HG03439 (cell line): ENCODE results near the gene MIA2.
"Not testable (repeated sequence)": the region's sequence is repeated elsewhere in the genome, so short reads cannot be mapped to it uniquely, and the experiment has no call there.

Experiments
- ATAC-seq: cut with Tn5 transposase; IDR thresholded peaks from one replicate; pipeline ENCODE4 v1.9.1; 2021; ENCODE audit warnings: mild to moderate bottlenecking, moderate library complexity; ENCODE audit not compliant: unreplicated experiment

The MIA2 gene

DNA sequence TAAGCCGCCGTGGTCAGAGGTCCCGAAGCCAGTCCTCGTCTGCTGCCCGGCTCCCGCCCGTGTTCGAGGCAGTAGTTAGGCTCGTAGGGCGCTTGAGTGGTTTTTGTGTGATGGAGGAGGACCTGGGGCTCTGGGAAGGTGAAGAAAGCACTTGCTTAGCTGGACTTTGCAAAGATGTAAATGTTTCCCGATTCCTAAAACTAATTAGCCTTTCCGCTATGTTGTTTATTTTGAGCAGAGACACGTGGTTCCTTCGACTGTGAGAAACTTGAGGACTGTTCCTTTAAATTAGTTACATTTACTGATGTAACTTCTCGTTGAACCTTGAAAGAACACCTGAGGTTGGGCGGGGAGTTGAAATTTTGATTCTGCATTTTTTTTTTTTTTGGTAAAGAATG lies 33.9 kb downstream of the MIA2 start:
- peak; percentile 9 for ATAC-seq

DNA sequence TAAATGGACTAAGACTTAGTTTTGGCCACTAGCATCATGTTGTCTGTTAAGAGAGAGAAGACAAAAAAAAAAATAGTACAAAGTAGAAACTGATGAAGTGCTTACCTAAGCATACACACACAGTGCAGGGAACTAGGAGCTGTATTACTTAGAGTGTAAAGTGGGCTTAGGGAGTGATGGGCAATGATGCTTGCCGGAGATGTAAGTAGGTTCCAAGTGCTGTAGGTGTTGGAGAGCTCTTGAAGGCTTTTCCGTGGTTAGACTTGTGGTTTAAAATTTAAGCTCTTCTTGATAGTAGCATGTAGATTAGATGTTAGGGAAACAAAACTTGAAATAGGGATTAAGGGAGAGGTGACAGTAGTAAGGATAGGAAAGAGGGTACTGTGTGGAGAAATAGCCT lies 34.7 kb downstream of the MIA2 start:
- ATAC-seq = no peak

DNA sequence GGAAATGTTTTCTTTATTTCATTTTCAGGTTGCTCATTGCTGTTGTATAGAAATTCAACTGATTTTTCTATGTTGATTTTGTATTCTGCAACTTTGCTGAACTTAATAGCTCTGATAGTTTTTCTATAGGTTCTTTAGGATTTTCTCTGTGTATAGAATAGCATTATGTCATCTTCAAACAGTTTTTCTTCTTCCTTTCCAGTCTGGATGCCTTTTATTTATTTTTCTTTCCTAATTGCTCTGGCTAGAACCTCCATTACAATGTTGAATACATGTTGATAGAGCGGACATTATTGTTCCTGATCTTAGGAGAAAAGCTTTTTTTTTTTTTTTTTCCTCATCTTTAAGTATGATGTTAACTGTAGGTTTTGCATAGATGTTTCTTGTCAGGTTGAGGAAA lies 39.2 kb downstream of the MIA2 start:
- ATAC-seq = no peak

DNA sequence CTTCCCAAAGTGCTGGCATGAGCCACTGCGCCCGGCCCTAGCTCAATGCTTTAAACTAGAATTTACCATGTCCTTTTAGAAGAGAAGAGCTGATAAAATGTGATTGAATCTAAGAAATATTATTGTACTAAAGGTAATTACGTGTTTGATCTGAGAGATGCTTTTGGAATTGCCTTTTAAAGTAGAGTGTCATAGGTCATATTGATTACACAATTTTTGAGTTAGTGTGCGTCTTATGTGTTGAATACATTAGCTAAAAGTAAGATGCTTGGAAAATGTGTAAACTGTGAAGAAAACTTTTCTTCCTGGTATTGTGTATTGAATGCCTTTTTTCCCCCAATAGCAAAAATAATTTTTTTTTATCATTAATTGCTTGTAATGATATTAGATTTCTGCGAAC lies 41.7 kb downstream of the MIA2 start:
- no peak for ATAC-seq

DNA sequence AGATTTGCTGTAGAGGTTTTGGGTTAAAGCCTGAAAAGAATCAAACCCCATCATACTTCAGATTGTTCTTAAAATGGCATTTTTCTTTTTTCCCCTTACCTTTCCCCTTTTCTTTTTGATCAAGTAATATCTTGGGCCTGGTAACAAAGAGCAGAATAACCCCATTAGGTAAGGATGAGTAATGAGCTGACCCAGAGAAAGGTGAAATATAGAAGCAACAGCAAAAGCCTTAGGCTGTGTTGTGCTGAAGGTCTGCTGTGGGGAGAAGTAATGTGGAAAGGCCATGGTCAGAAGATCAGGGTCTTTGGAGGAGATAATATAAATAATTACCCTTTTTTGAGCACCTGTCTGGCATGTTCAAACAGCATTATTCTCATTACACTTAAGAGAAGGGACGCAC lies 42.3 kb downstream of the MIA2 start:
- ATAC-seq = no peak

DNA sequence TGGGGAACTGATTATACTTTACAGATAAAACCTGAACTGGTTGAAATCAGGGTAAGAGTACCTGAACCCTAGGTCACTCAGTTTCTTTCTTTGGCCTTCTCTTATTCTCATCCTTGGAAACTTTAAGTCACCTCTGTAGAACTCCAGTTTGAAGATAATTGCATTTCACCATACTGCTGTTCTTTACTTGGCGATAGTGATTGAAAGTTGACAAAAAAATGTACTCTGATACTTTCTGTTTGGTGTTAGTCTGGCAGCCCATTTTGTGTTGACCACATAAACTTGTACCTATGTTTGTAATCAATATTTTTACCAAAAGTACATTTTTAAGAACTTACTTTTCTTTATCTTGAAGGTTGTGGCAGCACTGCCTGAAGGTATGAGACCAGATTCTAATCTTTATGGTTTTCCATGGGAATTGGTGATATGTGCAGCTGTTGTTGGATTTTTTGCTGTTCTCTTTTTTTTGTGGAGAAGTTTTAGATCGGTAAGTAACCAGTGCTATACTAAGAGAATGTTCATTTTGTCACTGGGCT lies 42.9 kb downstream of the MIA2 start:
- ATAC-seq = no peak

DNA sequence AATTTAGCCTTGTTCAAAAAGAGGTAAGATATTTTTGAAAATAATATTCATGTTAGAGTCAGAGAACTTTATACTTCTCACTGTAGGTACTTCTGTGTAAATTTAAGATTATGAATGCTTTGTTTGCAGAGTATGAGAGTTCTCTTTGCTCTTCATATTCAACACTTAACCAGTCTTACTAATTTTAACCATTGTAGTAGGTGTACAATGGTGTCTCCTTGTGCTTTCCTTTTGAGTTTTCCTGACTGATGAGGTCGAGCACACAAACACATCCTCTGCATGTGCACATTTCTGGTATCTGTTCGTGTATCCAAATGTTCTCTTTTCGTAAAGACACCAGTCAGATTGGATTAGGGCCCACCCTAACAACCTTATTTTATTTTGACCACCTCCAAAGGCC lies 45.8 kb downstream of the MIA2 start:
- no peak for ATAC-seq

DNA sequence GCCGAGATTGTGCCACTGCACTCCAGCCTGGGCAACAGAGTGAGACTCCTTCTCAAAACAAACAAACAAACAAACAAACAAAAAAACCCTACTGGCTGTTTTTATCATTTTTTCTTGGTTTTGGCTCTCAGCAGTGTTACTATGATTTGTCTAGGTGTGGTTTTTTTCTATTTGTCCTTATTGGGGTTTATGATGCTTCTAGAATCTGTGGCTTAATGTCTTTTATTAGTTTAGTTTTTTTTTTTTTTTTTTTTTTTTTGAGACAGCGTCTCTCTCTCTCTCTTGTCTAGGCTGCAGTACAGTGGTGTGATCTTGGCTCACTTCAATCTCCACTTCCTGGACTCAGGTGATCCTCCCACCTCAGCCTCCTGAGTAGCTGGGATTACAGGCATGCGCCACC lies 47.0 kb downstream of the MIA2 start:
- not testable (repeated sequence) for ATAC-seq

DNA sequence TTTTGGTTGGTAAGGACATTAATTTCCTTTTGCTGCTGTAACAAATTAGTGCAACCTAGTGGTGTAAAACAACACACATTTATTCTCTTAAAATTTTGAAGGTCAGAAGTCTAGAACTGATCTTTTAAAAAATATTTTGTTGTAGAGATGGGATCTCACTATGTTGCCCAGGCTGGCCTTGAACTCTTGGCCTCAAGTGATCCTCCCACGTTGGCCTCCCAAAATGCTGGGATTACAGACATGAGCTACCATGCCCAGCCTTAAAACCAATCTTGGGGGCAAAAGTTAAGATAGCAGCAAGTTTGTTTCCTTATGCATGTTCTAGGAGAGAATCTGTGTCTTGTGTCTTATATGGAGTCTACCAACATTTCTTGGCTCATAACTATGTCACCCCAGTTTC lies 55.8 kb downstream of the MIA2 start:
- no peak for ATAC-seq

DNA sequence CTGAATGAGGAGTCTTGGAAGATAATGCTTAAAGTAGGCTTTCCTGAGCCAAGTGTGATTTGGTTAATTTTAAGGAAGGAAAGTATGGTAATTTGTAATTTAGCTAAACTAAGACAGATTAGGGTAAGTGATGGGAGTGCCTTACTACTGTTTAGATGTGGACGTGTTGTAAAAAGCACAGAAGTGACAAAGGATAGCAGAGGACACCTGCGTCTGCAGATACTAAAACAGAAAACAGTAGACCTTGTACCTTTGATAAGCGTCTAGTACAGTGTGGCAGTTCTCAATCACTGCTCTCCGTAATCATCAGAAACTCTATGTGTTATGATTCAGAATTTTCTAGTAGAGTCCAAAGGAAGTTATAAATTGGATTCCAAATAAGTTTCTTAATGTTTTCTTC lies 58.0 kb downstream of the MIA2 start:
- no peak for ATAC-seq

DNA sequence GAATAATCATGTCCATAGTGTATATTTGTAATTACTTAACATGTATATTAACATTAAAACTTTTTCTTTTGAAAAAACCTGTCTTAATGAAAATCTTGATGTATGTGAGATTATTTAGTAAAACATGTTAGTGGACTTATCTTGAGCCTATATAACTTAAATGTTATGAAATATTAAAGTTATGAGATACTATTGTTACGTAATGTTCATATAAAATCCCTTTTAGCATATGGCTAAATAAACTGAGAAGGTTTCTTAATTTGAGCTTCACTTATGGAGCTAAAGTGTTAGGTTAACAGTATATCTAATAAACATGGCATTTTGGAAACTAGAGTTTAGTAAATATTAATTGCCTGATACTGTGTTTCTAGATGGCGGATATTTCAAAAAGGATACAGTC lies 59.9 kb downstream of the MIA2 start:
- no peak for ATAC-seq

DNA sequence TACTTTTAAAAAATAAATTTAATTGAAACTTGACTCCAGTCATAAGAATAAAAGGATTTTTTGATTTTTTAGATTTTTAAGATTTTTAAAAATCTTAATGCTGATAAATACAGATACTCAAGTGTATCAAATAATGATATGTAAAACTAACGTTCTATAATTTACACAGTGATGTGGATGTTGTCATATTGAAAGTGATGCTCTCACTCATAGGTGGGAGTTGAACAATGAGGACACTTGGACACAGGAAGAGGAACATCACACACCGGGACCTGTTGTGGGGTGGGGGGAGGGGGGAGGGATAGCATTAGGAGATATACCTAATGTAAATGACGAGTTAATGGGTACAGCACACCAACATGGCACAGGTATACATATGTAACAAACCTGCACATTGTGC lies 66.7 kb downstream of the MIA2 start:
- not testable (repeated sequence) for ATAC-seq

DNA sequence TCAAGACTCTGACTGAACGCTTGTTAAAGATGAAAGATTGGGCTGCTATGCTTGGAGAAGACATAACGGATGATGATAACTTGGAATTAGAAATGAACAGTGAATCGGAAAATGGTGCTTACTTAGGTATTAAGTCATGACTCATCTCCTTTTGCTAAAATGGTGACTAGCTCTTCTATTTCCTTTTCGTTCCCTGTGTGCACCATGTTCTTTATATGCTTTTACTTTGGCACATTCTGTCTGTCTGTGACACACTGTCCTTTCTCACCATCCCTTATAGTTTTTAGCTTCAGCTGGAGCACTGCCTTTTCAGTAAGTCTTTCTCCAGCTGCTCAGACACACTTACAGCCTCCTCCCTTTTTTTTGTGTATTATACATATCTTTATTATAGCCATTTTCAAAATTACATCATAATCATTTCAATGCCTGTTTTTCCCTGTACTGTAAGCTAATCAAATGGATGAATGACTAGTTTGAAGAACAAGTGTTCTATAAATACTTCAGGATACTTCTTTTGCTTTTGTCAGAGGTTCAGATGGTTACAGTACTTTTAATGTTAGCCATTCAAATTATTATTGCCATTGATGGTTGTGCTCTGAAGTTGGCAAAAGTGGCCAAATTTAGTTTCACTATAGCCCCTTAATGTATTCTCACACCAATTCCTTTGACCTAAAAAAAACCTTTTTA lies 68.6 kb downstream of the MIA2 start:
- no peak for ATAC-seq

DNA sequence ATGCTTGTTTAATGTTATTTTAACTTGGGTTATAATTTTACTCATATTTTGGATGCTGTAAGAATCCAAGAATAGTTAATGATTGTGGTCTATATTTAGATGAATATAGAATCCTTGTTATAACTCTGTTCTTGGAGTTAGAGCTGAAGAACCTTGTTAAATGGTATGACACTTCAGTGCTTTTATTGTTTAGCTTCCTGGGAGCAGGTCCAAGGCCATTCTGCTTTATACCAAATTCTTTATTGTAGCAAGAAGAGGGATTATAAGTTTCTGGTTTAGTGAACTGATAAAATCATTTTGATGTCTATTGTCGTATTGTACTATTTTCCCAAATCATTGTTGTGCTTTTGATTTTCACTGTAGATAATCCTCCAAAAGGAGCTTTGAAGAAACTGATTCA lies 69.4 kb downstream of the MIA2 start:
- ATAC-seq = no peak

DNA sequence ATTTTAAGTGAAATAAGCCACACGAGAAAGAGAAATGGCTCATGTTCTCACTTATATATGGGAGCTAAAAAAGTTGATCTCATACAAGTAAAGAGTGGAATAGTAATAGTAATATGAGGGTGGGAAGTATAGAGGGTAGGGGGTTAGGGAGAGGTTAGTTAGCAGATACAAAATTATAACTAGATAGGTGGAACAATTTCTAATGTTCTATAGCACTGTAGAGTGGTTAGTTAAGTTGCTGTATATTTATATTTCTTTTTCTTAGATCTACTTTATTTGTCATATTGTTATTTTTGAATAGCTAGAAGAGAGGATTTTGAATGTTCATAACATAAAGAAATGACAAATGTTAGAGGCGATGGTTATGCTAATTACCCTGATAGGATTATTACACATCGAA lies 74.1 kb downstream of the MIA2 start:
- no peak for ATAC-seq

DNA sequence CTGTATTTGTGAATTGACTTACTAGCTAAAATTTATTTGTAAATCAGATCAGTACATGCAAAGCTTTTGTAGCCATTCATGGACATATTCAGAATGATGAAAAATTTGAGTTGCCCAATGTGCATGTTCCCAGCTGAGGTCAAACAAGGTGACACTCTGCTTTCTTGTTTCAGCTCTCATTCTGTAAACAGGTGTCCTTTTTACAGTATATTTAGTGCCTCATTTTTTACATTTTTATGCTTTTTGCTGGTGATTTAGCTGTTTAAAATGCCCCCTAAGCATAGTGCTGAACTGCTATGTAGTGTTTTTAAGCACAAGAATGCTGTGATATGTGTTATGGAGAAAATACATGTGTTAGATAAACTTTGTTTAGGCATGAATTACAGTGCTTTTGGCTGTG lies 76.3 kb downstream of the MIA2 start:
- ATAC-seq = no peak

DNA sequence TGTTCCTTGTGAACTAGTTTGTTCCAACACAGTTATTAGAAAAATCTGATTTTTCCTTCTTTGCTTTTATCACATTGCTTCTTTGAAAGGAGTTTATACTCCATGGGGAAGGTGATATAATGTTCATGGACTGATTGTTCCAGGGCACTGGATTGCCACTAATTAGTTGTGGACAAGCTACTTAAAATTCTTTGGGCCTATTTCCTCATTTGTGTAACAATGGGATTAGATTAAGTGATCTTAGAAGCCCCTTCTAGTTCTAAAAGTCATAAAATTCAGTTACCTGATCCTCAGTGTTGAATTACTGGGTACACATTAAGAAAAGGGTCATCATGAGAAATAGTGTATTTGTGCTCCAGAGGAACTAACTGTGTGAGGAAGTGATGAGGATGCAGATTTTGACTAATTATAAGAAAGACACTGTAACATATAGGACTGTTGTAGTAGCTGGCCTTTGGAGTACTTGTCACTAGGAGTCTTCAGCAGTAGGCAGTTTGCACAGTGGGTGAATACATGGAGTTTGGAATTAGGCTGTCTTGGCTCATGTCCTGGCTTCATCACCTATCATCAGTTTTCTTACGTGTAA lies 82.2 kb downstream of the MIA2 start:
- no peak for ATAC-seq

DNA sequence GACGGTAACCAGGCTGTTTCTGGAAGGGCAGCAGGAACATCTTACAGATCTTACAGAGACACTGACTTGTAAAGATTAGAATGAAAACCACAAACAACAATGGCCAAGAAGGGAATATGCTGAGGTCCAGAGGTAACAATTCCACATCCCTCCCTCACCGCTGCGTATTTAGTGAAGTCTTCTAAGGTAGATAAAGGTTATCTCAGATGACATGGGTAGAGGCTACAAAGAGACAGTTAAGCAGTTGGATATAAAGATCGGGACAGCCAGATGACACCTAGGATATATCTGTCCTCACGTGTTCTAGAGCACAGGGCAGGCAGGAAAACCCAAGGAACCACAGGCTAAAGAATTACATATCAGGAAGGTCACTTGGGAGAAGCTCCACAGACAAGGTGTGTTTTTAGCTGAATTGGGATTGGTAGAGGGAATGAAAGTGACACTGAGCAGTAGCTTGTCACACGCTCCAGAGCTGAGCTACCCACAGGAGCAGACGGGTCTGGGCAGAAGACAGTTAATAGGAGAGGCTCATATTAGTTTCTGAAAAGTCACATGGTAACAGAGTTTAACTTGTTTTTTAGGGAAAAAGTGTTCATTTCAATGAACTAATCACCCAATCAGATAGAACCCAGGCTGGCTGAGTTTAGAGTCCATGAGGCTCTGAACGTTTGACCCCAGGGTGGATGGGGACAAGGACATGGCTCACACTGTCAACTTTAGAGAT lies 83.3 kb downstream of the MIA2 start:
- no peak for ATAC-seq

DNA sequence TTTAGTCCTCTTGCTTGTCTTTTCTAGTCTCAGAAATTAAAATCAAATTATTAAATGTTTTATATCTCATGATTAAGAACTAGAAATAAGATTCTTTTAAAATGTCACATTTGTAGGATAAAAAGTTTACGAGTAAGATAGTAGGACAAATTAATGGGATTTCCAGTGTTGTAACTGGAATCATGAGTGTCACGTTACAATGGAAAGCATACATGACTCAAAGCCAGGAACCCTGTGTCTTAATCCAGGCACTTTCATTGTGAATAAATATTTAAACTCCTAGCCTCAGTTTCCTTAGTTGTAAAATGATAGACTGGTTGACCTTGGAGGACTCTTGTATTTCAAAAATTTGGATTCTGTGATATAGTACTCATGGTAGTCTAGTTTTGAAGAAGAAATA lies 84.9 kb downstream of the MIA2 start:
- no peak for ATAC-seq

DNA sequence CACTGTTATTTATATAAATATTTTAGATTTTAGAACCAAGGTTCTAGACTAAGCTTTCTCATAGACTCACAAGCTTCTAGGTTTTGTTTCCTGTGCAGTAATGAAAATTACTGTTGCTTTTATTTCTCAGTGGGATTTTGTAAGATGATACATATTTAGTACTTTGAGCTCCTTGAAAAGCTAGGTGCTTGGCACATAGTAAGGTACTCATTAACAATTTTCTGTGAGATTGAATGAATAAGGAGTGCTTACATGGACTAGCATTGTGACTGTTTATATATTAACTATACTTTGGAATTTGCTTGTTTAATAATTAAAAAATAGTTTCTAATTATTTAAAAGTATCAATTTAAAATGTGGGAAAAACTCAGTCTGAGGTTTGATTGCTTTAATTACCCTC lies 85.7 kb downstream of the MIA2 start:
- ATAC-seq = no peak

DNA sequence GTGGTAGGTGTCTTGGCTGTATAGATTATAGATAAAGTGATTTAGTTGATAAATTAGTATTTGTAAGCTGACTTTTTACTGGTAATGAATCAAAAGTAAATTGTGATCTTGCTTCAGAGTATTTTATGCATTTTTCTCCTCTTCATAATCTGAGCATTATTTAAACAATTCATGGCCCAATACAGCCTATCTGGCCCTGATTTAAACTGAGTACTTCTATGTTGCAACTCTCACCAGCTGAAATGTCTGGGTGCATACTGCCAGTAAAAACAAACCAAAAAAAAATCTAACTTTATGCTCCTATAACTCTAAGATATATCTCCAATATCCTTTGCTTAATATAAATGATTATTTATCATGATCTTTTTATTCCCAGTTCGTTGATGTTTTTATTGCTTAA lies 86.6 kb downstream of the MIA2 start:
- ATAC-seq = no peak

DNA sequence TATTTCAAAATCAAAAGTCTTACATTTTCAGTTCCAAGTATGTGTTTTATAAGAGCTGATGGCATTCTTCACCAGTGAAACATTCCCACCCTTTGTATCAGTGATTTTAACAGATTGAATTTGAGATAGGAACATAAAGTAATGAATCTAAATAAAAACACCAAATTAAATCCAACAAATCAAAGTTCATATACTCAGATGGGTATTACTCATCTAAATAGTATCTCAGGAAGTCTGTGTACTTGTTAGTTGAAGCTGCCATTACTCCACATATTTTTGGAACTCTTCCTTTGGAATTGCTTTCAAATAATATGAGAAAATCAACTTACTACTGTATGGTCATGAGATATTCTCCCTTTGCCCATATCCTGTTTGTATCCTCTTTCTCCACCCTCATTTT lies 89.1 kb downstream of the MIA2 start:
- ATAC-seq = no peak
